Caco-2 (cell line): ENCODE results near the gene IPPK. TPM values are rescaled to one million over a fixed set of nuclear protein-coding genes. Genes with fewer than 3 reads are reported as not detected.

ENCODE experiments used
- BruUV-seq: library from RNA; stranded (reverse); fragments of 400-500 nt; replicated peaks from 2 replicates; lab custom pipeline; 2021; lab: Mats Ljungman, UMichigan
- CTCF ChIA-PET: fragments of 300-600 bp; sonication (Branson Sonifier 250); formaldehyde crosslinking; loops from one replicate; lab custom pipeline; 2022; ENCODE audit warnings: antibody characterized with exemption; lab: Charles Lee
- POLR2A ChIA-PET: fragments of 300-600 bp; sonication (Branson Sonifier 250); formaldehyde crosslinking; loops from one replicate; lab custom pipeline; 2022; ENCODE audit warnings: antibody characterized with exemption; lab: Charles Lee
- DNase-seq, 2 experiments: peaks; one replicate each; pipeline versions ENCODE4 v3.0.0 to v3.0.0-alpha.2; 2020 to 2022
- H3K27me3 ChIP-seq: replicated peaks from 2 replicates; pipeline ENCODE4 v1.6.0; 2011; ENCODE audit warnings: low read length; ENCODE audit not compliant: control insufficient read depth, insufficient read depth
- H3K36me3 ChIP-seq: 2 replicates; pipeline ENCODE4 v1.5.1; 2011; ENCODE audit warnings: low read length; ENCODE audit not compliant: control insufficient read depth, insufficient read depth
- H3K4me1 ChIP-seq: fragments of 250-450 bp; sonication (Bioruptor Pico); 2 replicates; pipeline ENCODE4 v1.5.1; 2020; ENCODE audit warnings: mild to moderate bottlenecking
- H3K4me3 ChIP-seq: 2 replicates; pipeline ENCODE4 v1.5.1; 2011; ENCODE audit warnings: low read depth, mild to moderate bottlenecking, control low read depth, low read length
- H3K9me3 ChIP-seq: fragments of 250-450 bp; sonication (Bioruptor Pico); 2 replicates; pipeline ENCODE4 v1.5.1; 2020; ENCODE audit warnings: mild to moderate bottlenecking, moderate library complexity
- H3K27ac Mint-ChIP-seq: one replicate; pipeline ENCODE4 v1.8.0; 2022; ENCODE audit warnings: mixed read lengths; ENCODE audit not compliant: unreplicated experiment
- H3K27me3 Mint-ChIP-seq: one replicate; pipeline ENCODE4 v1.8.0; 2022; ENCODE audit warnings: mixed read lengths; ENCODE audit not compliant: insufficient read depth, unreplicated experiment
- H3K36me3 Mint-ChIP-seq: one replicate; pipeline ENCODE4 v1.8.0; 2022; ENCODE audit warnings: mild to moderate bottlenecking, mixed read lengths; ENCODE audit not compliant: insufficient read depth, unreplicated experiment
- H3K4me1 Mint-ChIP-seq: one replicate; pipeline ENCODE4 v1.8.0; 2022; ENCODE audit warnings: low read depth, mixed read lengths; ENCODE audit not compliant: unreplicated experiment
- H3K4me3 Mint-ChIP-seq: one replicate; pipeline ENCODE4 v1.8.0; 2022; ENCODE audit warnings: mild to moderate bottlenecking, moderate library complexity, mixed read lengths; ENCODE audit not compliant: unreplicated experiment
- H3K9me3 Mint-ChIP-seq: one replicate; pipeline ENCODE4 v1.8.0; 2022; ENCODE audit warnings: mixed read lengths; ENCODE audit not compliant: unreplicated experiment
- CTCF ChIP-seq, 2 experiments: fragments of 200-600 bp in 1 of 2; IDR thresholded peaks; 1 replicate in 1 of 2; 2 replicates in 1 of 2; pipeline versions ENCODE4 v1.5.1 to v1.8.0; 2011 to 2022; ENCODE audit warnings: antibody characterized with exemption in 1 of 2, control low read depth in 1 of 2, inconsistent platforms in 1 of 2, low read depth in 1 of 2, low read length in 1 of 2, mild to moderate bottlenecking in 1 of 2, moderate library complexity in 1 of 2; ENCODE audit not compliant: insufficient read depth in 1 of 2, severe bottlenecking in 1 of 2, unreplicated experiment in 1 of 2
- intact Hi-C: fragments of 100-400 bp; cut with micrococcal nuclease; formaldehyde crosslinking; loops from one replicate; pipeline ENCODE4 v1.10.0; 2022; ENCODE audit not compliant: unreplicated experiment
- total RNA-seq: library from RNA; stranded (reverse); gene quantifications from 2 replicates; pipeline ENCODE4 v1.2.3, GENCODE V29; 2022

IPPK gene
- total RNA-seq, 1 experiment from 2014 or later = 5.4 TPM

DNA sequence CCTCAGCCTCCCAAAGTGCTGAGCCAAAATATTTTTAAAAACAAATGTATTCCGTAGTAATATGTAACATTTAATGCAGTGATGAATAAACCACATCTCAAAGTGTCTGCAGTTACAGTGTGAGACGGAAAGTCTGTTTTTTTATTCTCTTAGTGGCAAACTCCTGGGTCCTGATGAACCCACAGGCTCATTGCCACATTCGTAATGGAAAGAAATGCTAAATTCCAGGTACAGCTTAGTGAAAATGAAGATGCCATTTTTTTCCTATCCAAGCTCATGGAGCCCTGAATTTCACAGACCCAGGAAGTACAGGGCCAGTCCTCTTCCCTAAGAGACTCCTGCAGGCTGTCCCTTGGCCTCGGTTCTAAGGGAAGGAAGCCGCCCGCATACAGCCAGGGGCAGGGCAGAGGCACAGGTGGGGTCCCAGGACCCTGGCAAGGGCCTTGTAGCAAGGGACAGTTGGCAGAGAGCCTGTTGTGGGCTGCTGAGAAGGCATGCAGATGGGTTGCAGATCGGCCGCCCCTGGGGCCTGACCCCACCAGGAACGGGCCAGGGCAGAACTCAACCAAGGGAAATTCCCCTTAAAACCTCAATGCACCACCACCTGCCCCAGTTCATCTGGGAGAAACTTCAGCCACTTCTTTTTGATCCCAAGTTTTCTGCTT lies 36.2 kb downstream of the IPPK start:
- Mint-ChIP-seq H3K4me3 (no peak overlapping the region), H3K4me1 (no peaks in the 10 kb centered on the region), H3K9me3 (no peaks in the 10 kb centered on the region), H3K27ac (no peak overlapping the region), H3K27me3 (no peaks in the 10 kb centered on the region), H3K36me3 (peaks cover 11% of the 10 kb centered on the region)
- Histone ChIP-seq H3K4me3 (no peak overlapping the region), H3K27me3 (no peaks in the 10 kb centered on the region), H3K9me3 (no peaks in the 10 kb centered on the region), H3K4me1 (no peaks in the 10 kb centered on the region), H3K36me3 (no peaks in the 10 kb centered on the region; the same call in 1 of the 2 replicates)
- intact Hi-C loops = loop anchor here (2.0 to 5.0 kb wide), 3 partner anchors 131 to 491 kb away; partner anchors contain the start of genes CENPP and NOL8
- BruUV-seq = no TSS peak
- TF ChIP-seq CTCF (IDR thresholded peaks at IDR 0.05; ENCODE audit: insufficient read depth in 1 of 2, low read depth in 1 of 2, low read length in 1 of 2, severe bottlenecking in 1 of 2, unreplicated experiment in 1 of 2) = no peak
- no peak for DNase-seq
- ChIA-PET POLR2A (no interaction called here), CTCF (interaction anchor here (1.0 to 1.5 kb wide), 3 partner anchors 132 to 623 kb away, joined by 3 read pairs; no protein-coding TSS in a partner anchor)

GRCh38 chr9:92632641-92633040 lies 37.3 kb downstream of the IPPK start:
- intact Hi-C loops = loop anchor here (5.0 kb wide), 2 partner anchors 305 to 490 kb away; partner anchors contain the start of genes CENPP and NOL8

More at GRCh38 chr9:92632641-92633040, 37.3 kb downstream of the IPPK start:
- POLR2A ChIA-PET = no interaction called here
- BruUV-seq = no TSS peak
- Histone ChIP-seq H3K4me1 (no peaks in the 10 kb centered on the region), H3K4me3 (no peak overlapping the region), H3K36me3 (no peaks in the 10 kb centered on the region; the same call in 1 of the 2 replicates), H3K27me3 (no peaks in the 10 kb centered on the region), H3K9me3 (no peaks in the 10 kb centered on the region)
- H3K4me3 Mint-ChIP-seq = no peak overlapping the region
- H3K27me3 Mint-ChIP-seq = no peaks in the 10 kb centered on the region
- TF ChIP-seq CTCF (IDR thresholded peaks at IDR 0.05; ENCODE audit: insufficient read depth in 1 of 2, low read depth in 1 of 2, low read length in 1 of 2, severe bottlenecking in 1 of 2, unreplicated experiment in 1 of 2) = no peak
- H3K9me3 Mint-ChIP-seq = no peaks in the 10 kb centered on the region
- H3K27ac Mint-ChIP-seq = no peak overlapping the region
- CTCF ChIA-PET = interaction anchor here (1.4 kb wide), 1 partner anchor 131 kb away, joined by 3 read pairs; no protein-coding TSS in a partner anchor
- no peaks in the 10 kb centered on the region for H3K4me1 Mint-ChIP-seq
- peaks cover 8% of the 10 kb centered on the region for H3K36me3 Mint-ChIP-seq
- no peak for DNase-seq
